GM21447 (cell line): ENCODE measurements around the gene PTPN1.

Experiments used
- ATAC-seq: cut with Tn5 transposase; IDR thresholded peaks from one replicate; pipeline ENCODE4 v1.9.1; 2021; ENCODE audit not compliant: unreplicated experiment

PTPN1 gene

DNA sequence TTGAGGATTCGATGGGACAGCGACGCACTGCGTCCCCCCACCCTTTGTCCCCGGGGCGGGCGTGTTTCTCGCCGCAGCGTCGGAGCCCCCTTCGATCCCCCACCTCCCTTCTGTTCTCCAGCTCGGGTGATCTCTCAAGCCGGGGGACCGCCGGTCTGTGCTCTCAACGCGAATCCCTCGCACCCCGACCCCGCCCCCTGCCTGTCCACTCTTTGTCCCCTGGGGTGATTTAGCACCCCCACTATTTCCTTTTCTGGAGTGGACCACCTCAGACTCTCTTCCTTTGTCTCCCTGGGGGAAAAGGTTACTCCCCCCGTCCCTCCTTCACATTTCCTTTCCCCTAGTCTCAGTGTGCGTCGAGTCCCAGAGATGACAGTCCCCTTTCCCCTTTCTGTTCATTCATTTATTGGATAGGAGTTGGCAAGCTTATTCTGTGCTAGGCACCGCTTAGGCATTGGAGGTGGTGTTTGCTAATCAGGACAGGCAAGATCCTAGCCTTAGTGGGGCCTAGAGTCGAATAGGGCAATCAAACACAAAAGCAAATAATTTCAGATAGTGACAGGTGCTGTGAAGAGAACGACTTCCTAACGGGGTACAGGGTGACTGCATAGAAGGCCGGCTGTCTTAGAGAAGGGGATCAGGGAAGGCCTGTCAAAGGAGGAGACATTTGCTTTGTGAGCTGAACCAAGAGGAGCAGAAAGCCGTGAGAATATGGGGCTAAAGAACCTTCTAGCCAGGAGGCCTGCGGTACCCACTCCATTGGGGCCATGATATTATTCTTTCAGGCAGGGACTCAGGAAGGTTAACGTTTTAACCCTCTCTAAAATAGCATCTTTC lies 741 bp downstream of the PTPN1 start:
- ATAC-seq = peak; percentile 8

DNA sequence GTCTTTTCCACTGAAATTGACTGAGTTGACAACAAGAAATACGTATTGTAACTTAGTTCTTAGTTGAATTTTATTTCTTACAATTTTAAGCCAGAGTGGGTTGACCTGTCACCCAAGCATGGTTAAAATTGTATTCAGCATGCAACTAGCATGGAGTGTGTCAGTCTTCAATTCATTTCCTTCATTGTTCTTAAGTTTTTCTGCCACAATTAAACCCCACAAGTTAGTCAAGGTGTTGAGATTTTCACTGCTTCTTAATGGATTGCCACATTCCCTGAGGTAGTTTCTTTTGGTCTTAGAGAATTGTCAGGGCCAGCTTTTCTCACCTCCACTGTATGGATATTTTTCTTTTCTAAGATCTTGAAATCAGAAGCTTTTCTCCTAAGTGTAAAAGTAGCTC lies 2.1 kb downstream of the PTPN1 start:
- ATAC-seq = no peak

DNA sequence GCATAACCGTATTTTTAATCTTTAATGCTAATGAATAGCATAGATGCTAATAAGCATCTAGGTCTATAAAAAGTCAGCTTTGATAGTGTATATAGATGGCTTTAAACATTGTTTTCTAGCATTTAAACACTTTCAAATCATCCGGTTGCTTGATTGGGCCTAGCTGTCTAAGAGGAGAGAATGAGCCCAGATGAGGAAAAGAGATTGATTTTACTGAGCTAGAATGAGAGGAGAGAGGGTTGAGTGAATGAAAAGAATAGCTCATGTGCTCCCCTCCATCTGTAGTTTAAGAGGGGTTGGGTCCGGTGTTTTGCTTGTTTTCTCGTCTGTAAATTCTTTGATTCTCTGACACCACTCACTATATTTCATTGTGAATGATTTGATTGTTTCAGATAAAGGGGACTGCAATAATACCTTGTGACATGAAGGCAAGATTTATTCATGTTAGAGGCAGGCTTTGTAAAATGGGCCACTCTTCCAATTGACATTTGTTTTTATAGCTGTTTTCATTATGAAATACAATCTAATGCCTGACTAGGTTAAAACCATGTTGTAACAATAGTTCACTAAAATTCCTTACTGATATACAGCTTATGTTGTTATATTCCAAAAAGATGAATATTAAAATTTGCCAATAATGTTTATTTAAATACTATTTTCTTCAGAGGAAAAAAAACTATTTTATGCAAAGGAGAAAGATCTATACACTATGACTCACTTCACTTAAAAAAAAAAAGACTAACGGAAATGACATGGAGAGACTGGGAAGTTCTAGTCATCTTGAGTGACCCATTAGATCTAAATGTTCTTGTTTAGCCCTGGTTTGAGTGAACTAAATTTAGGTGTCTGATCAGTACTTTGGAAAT lies 3.2 kb downstream of the PTPN1 start:
- ATAC-seq = no peak

DNA sequence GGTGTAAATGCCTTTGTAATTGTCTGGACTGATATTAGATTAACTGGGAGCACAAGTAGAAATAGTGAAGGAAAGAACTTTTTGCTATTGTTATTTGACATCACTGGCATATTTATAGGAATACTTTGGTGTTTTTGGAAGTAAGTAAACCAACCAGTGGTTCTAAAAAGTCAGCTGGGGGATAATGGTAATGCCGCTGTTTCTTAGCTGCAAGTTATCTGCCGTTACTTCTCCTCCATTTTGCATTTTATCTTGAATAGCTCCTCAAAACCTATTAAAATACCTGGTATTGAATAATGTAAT lies 3.8 kb downstream of the PTPN1 start:
- ATAC-seq = no peak

DNA sequence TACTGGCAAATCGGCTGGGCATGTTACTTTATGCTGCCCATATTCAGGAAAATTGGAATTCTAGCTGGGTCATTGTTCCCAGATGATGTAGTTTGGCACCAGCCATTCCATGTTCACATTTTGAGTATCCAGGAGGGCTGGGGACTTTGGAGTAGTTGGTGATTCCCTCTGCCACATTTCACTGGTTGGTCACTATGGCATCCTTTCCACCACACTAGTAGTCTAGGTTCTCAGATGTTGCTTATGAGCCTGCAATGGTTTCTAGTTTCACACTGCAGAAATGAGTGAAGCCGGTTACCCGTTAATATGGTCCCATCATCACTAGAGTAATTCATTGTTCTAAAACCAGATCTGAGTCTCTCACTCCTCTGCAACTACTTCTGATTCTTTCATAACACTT lies 4.6 kb downstream of the PTPN1 start:
- ATAC-seq = no peak

DNA sequence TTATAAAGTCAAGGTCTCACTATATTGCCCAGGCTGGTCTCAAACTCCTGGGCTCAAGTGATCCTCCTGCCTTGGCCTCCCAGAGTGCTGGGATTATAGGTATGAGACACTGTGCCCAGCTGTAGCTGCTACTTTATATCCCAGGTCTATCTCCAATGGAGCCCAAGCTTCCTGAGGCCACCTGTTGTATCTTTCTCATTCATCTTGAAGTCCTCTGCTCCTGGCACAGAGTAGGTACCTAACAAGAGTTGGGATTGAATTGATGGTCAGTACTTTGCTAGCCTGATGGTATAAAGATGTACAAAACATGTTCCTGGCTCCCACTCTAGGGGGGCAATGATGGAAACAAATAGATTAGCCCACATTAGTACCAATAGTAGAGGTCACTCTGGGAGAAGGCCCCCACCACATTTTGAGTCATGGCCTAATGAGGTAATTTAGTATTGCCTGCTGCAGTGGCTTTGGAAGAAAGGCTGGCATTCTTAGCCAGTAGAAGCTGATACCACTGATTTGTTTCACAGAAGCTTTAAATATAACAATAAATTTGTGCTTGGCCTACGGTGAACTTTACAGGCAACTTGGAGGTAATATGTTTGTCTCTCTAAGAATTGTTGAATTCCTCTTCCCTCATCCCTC lies 5.4 kb downstream of the PTPN1 start:
- ATAC-seq = no peak

DNA sequence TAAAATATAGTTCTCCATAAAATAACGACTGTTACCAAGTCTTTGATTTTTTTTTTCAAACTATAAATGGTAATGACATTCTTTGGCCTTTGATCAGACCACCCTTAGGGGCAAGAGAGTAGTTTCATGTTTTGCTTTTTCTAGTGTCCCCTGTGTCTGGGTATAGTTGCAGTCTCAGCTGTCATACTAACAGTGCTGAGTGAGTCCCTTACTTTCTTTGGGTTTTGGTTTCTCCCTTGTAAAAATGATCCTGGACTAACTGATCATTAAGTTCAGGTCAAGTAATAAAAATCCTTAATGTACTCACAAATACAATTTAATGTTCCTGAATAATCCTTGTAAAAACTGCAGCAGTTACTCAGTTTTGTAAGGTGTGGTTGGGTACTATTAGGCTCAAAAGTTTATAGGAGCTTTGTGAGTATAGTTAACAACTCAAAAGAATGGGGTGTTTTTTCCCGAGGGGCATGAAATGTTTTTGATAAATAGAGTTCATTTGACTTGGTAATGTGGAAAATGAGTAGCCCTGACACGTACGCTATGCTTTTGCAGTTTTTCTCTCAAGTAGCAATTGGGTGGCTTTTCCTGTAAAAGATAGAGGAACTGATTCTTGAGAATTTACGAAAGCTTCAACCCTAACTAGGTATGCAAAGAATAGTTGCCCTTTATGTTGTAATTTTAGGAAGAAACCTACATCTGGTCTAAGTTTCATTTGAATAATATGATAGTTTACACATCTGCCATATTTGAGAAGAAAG lies 6.2 kb downstream of the PTPN1 start:
- peak; percentile 48 for ATAC-seq

DNA sequence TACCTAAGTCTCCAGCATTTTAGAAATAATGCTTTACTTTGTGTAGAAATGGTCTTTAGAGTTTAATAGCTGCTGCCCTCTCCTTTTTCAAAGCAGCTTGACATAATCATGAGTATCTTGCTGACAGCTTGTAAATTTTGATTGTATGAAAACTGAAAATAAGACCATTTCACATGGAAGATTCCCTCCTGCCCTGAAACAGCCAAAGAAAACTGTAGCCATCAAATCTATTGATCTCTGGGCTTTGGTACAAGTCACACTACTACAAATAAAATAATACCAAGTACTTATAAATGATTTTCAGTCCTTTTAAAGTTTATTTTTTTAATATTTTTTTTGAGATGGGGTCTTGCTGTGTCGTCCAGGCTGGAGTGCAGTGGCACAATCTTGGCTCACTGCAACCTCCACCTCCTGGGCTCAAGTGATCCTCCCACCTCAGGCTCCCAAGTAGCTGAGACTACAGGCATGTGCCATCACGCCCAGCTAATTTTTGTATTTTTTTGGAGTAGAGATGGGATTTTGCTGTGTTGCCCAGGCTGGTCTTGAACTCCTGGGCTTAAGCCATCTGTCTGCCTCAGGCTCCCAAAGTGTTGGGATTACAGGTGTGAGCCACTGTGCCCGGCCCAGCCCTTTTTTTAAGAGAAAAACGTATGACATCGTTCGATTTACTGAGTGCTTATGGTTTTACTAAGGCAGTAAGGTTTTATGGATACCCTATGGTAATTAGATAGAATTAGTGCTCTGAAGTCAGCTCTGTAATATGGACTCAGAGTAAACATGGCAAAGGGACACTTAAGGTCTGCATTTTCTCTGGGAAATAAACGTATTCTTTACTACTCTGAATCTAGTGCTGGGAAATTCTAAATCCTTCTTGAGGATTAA lies 7.0 kb downstream of the PTPN1 start:
- no peak for ATAC-seq

DNA sequence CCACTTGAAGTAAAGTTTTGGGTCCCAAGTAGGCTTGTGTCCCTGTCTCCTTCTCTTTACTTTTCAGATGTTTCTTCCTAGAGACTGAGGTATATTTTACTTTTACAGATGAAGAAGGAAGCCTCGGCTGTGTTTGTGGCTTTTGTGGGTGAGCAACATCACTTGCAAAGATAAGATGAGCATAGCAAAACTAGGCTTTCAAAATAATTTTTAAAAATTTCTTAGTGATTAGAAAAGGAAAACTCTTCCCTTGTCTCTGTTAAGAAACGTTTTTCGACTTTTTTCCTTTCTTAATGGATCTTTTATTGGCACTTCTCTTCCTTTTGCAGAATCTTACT lies 7.6 kb downstream of the PTPN1 start:
- ATAC-seq = no peak

DNA sequence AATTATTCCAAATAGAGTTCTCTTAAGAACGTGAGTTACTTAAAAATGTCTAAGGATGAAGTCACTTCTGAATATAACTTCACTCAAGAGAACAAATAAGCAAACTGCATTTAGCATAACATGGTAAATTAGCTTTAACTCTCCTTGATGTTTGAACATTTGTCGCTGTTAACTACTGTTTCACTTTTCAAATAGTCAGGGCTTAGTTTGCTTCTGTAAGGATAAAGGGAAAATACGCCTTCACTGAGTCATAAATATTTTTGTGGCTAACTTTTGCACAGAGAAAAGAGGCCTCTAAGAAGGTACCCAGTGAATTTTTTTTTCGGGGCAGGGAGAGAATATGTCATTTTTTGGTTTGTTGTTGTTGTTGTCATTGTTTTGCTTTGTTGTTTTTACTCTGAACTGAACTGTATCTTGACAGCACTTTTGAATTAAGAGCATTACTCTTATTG lies 8.1 kb downstream of the PTPN1 start:
- ATAC-seq = no peak

DNA sequence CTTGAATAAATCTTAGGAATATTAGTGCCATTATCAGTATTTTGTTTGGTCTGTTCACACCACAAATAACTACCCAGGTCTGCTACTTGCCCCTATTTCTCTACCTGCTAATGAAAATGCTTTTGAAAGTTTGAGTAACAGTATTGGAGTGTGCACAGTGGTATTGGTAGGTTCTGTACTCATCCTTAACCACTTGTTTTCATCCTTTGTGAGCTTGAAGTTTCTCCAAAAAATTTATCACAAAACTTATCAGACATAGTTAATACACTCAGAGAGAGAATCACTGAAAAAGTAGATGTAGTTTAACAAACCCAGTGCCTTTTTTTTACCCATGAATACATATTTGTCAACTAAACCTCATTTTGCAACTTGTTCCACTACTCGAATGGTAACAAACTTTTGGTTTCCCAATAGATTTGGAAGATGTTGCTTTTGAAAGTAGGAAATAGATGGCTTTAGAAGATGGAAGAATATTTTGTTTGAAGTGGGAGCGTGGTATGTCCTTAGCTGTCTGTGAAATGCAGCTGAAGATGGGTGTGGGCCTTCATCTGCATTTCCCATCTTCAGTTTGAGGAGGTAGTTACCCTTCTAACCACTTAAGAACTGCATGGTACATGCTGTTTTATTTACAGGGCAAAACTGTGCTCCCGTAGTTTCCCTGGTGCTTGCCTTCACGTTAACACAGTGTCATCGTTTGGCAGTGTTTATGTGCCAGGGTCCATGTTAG lies 9.0 kb downstream of the PTPN1 start:
- ATAC-seq = no peak

DNA sequence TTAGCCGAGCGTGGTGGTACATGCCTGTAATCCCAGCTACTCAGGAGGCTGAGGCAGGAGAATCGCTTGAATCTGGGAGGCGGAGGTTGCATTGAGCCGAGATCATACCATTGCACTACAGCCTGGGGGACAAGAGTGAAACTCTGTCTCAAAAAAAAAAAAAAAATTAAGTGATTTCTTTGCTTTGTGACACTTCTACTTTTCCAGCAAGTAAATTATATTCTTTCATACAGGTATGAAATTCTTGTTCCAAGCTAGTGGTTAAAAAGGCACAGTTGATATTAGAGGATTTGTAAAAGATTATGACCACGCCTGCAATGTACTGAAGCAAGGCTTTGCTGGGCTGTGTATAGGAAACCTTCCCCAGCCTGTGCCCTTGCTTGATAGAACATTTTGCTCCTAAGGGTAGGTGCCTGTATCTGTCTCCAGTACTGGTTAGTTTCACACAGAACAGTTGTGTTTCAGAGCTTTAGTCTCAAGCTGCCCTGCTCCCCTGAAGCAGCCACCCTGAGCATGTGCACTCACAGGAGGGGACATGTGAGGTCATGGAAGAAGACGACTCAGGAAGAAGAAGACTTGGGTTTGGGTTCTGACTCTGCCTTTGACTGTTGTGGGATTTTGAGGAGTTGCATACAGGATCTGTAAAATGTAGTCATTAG lies 10.2 kb downstream of the PTPN1 start:
- ATAC-seq = no peak

DNA sequence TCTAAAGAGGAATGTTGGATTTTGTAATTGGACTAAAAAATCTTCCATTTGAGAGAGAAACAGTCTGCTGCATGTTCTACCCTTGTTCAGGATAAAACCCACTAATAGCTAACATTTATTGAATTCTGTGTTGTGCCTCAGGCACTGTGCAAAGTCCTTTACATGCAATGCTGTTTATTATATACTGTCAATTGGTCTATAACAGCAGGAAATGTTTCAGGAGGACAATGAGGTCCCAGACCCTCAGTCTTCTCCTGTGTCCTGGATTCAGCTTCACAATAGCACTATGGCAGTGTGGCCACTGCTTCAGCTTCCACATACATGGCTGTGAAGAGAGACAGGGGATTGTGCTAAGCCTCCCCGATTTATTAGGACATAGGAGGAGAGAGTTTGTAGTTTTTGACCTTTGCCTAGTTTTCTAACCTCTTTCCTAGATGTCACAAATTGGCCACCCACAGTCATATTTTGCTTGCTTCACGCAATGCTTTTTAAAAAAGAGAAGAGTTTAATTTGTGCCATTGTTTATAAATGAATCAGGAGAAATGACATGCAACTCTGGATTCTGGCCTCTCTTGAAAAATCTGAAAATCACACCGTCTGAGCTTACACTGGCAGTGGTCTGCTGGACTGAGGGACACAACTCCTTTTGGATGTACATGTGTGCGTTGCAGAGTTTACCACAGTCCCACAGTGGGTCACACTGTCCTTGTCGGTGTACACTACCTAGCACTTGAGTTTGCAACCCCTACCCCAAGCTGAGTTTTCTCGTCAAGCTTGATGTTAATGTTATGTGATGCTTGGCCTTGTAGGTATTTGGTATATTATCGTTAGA lies 11.3 kb downstream of the PTPN1 start:
- ATAC-seq = no peak

DNA sequence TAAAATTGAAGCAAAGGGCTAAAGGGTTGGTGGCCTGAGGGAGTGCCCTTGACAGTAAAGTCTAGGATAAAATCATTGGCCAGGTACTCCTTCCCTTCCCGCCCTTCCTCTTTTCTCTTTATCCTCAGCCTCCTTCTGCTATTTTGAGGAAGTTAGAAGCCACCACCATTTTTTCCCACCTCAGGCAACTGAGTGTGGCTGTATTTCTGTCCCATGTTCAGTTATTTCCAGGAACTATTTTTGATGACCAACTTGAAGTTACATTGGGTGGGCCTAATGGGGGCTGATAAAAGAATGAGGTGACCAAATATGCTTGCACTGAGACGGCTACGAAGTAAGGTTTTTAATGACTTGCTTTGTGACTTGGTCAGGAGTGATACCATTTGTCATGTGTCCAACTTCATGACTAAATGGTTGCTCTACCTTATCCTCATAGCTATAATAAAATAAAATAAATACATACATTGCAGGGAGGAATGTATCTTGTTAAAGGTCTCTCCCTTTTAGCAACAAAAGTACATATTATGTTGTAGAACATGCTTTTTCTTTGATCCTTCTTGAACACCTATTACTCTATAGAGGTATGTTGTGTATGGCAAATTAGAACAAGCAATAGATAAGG lies 12.0 kb downstream of the PTPN1 start:
- no peak for ATAC-seq

DNA sequence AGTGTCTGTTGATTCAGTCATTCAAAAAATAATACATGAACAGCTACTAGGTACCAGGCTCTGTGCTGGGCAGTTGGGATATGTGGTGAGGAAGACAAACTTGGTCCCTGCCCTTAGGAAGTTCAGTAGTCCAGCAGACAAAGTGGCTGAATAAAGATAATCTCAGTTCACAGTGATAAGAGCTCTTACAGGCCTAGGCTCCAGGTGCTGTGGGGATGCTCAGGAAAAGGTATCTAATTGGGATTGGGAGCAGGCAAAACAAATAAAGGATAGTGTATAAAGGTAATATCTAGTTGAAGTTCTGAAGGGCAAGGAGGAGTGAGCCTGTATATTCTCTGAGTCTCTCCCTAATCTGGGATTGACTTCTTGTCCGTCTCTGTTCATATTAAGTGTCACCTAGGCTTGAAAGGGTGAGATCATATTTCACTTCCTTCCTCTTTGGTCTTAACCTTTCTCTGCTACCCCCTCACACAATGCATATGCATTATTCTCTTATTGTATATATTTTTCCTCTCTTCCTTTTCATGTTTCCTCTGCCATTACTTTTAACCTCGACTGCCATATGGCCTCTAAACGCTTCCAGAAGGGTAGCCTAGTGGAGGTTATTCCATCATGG lies 13.5 kb downstream of the PTPN1 start:
- no peak for ATAC-seq

DNA sequence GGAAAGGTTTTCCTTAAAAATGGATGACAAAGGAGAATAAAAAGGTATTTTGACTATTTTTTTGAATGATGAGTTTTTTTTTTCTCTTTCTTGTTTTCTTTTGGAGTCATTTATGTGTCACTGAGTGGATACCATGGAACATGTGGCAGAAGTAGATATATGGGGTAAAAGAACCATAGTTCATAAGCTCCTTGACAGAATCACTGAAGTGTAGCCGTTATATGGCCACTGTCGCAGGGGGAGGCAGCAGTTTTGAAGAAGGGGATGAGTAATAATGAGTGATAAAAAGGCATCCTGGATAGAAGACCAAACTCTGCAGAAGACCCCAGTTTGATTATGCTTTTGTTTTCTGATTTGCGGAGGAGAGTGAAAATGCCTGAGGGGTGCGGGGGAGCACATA lies 15.5 kb downstream of the PTPN1 start:
- no peak for ATAC-seq

DNA sequence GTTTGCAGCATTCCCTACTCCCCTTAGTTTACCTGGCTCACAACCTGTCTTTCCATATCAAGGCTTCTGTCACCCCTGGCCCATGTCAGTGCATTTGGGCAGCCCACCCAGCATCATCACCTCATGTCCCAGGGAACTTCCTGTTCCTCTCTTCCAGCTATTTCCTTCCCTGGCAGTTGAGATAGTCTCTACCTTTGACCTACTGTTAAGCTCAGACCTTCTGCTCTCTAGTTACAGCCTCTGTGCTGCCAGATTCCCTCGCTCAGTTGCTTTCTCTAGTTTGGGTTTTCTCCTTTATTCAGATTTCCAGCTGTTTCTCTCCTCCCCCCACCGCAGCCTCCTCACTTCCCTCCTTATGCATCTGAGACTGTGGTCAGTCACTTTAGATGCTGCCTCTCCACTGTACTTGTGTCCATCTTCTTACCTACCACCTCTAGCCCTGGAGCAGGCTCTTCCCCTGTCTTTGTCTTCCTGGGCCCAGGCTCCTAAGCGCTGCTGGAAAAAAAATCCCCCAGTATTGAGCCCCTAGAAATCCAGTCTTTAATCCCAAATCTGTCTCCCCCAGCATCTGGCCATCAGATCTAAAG lies 16.3 kb downstream of the PTPN1 start:
- ATAC-seq = no peak
